HG02759 (cell line): ENCODE results near the gene NEK1.
A peak's percentile ranks its signal among the peaks of the same experiment; 100 is the strongest.
"Not testable (repeated sequence)": the region's sequence is repeated elsewhere in the genome, so short reads cannot be mapped to it uniquely, and the experiment has no call there.

Experiments
- ATAC-seq: cut with Tn5 transposase; IDR thresholded peaks from one replicate; pipeline ENCODE4 v1.9.1; 2021; ENCODE audit warnings: mild to moderate bottlenecking, moderate library complexity; ENCODE audit not compliant: unreplicated experiment

NEK1 gene

DNA sequence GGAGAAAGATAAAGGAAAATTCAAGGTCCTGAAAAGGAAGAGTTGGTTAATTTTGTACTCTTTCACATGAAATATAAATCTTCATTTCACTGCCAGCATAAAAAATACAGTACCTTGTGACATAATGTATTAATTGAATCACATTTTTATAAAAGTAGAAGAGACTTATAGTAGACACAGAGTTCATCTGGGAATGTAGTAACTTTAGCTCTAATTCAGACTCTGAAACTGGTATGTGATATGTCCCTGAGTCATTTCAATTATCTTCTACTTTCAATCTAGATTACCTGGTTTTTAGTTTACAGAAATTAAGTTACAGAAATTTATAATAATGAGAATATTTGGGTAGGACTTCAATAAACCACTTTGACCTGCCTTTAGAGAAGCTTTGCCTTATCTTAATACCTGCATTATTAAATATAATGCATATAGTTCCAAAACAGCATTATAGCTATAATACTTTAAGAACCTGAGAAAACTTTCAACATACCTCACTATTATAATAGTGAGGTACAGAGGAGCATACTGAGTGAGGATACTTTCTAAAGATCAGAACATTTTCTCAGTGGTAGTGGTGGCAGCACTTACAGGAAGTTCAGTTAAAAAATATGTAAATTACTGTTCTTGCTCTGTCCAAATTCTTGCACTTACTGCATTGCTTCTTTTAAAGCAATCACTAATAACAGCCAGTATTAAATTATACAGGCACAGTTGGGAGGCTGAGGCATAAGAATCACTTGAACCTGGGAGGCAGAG, 11.2 kb downstream of the NEK1 start:
- no peak for ATAC-seq

DNA sequence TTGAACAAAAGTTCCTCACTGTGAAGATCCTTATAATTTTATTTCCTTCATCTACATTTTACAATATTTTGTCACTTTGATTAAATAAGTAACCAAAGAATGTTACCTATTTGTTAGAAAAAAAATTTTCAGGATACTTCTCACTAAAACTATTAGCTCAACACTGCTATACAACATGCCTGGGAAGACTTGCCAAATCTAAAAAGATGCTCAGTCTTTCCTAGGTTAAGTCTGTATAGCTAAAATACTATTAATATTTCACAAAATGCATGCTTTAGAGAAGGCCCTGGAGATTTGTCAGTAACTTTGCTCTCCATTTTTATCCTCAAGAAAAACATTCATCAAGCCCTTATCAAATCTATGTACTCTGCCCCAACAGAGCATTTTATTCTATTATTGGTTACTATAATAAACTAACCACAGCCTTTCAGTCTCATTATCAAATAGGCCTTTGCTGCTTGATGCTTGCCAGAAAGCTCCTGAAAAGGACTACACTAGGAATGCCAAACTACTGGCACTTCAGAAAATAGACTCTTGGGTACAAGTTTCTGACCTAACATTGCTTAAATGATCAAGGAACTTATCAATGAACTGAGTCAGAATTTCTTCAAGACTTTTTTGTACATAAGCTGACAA, 17.7 kb downstream of the NEK1 start:
- no peak for ATAC-seq

DNA sequence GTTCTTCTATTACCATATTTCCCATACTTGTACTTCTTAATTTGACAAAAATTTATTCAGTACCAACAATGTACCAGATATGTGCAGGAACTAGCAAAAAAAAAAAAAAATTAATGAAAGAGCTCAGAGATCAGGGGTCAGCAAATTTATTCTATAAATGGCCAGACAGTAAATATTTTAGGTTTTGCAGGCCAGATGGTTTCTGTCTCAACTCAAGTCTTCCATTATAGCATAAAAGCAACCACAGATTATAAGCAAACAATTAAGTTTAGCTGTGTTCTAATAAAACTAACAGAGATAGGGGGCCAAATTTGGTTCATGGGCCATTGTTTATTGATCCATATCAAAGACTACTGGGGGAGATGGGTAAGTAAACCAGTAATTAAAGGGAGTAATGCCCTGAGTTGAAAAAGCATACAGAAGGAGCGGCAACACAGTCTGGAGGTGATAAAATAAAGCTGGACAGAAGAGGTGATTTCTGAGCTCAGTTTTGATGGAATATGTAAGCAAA, 19.3 kb downstream of the NEK1 start:
- ATAC-seq, result no peak

DNA sequence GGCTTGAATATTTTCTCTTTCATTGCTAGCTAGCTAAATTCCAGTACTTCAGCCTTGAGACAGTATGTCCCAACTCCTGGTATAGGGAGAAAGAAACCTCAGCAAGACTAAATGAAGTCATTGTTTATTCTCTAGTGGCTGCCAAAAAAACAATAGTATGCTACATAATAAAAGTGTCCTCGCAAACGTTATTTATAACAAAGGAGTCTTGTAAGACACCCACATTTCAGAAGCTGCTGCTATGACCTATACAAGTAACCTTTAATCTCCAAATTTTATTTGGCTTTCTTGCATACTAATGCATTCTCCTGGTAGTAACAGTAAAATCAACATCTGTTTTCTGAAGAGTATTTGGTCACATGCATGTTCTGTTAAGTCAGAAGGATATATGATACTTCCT, 28.8 kb downstream of the NEK1 start:
- no peak for ATAC-seq

DNA sequence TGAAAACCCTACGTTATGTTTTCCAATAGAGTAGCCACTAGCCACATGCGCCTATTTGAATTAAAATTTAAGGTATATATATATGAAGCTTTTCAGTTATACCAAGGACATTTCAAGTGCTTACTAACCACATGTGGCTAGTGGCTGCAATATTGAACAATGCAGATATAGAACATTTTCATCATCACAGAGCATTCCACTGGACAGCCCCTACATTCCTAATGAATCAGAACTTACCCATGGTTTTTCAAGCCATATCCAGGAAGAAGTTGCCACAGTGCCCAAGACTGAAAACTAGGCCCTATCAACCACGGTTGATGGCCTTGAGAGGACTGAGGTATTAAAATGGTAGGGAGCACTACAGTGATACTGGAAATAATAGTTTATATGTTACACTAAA, 29.7 kb downstream of the NEK1 start:
- peak; percentile 17 for ATAC-seq

DNA sequence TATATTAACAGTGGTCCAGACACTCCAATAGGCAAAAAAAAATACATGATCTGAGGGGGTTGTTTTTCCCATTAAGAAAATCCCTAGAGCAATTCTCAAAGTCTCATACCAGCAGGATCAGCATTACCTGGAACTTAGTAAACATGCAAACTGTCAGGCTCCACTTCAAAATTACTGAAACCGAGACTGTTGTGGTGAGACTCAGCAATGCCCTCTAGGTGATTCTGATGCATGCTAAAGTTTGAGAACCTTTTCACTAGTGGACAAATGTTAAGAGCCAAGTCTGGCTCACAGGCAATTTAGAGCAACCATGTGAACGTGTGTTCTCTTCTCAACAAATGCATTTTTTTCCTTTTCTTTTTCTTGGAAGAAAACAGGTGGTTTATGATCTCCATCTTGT, 30.2 kb downstream of the NEK1 start:
- peak; percentile 91 for ATAC-seq

DNA sequence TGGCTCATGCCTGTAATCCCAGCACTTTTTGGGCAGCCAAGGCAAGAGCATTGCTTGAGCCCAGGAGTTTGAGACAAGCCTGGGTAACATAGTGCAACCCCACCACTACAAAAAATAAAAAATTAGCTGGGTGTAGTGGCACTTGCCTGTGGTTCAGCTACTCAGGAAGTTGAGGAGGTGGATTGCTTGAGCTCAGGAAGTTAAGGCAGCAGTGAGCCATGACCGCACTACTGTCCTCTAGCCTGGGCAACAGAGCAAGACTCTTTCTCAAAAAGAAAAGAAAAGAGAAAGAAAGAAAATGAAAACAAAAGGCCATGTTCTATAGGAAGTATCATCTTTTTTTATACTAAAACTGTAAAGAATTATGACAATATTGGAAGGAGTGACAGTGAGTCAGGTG, 38.5 kb downstream of the NEK1 start:
- peak; percentile 57 for ATAC-seq

DNA sequence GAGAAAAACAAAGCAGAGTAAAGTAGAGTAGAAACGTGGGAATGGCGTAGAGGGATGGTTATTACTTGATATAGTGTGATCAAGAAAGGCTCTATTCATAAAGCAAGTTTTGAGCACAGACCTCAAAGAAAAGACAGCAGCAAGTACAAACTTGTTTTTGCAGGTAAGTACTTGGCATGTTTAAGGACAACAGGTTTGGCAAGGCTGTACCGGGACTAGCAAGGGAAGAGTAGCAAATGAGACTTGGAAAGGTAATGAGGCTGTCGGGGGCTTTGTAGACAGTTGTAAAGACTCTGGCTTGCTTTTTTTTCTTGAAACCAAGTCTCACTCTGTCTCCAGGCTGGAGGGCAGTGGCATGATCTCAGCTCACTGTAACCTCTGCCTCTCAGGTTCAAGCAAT, 40.9 kb downstream of the NEK1 start:
- no peak for ATAC-seq

DNA sequence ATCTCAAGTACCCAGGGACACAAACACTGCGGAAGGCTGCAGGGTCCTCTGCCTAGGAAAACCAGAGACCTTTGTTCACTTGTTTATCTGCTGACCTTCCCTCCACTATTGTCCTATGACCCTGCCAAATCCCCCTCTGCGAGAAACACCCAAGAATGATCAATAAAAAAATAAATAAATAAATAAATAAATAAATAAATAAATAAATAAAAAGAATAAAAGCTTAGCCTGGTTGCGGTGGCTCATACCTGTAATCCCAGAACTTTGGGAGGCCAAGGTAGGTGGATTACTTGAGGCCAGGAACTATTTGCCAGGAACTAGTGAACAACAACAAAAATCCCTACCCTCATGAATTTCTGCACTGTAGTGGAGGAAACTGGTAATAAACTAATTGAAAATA, 41.4 kb downstream of the NEK1 start:
- not testable (repeated sequence) for ATAC-seq

DNA sequence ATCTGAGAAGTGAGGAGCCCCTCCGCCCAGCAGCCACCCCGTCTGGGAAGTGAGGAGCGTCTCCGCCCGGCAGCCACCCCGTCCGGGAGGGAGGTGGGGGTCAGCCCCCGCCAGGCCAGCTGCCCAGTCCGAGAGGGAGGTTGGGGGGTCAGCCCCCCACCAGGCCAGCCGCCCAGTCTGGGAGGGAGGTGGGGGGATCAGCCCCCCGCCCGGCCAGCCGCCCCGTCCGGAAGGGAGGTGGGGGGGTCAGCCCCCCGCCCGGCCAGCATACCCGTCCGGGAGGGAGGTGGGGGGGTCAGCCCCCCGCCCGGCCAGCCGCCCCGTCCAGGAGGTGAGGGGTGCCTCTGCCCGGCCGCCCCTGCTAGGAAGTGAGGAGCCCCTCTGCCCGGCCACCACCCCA, 42.1 kb downstream of the NEK1 start:
- ATAC-seq, result not testable (repeated sequence)

DNA sequence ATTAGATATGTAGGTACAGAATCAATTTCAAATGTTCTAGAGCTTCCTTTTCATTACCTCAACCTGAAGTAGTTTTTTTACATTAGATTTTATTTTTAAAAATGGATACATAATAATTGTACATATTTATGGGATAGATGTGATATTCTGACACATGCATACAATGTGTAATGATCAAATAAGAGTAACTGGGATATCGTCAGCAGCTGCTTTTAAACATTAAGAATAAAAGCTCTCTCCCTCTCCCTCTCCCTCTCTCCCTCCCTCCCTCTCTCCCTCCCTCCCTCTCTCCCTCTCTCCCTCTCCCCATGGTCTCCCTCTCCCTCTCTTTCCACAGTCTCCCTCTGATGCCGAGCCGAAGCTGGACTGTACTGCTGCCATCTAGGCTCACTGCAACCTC, 43.2 kb downstream of the NEK1 start:
- not testable (repeated sequence) for ATAC-seq

DNA sequence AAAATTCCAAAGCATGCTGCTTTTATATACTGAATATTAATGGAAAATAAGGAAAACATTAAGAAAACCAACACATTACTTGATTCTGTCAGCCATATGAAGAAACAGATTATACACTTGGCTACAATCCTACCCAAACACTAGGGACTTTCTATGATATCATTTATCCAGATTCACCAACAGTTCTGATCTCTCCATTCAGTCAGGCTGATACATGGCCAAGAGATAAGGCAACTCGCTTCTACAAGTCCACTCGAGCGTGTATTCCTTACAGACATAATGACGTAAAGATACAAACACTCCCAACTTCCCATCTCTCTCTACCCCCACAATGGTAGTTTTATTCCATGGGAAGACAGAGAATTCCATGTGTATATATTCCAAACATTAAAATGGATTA, 44.5 kb downstream of the NEK1 start:
- no peak for ATAC-seq

DNA sequence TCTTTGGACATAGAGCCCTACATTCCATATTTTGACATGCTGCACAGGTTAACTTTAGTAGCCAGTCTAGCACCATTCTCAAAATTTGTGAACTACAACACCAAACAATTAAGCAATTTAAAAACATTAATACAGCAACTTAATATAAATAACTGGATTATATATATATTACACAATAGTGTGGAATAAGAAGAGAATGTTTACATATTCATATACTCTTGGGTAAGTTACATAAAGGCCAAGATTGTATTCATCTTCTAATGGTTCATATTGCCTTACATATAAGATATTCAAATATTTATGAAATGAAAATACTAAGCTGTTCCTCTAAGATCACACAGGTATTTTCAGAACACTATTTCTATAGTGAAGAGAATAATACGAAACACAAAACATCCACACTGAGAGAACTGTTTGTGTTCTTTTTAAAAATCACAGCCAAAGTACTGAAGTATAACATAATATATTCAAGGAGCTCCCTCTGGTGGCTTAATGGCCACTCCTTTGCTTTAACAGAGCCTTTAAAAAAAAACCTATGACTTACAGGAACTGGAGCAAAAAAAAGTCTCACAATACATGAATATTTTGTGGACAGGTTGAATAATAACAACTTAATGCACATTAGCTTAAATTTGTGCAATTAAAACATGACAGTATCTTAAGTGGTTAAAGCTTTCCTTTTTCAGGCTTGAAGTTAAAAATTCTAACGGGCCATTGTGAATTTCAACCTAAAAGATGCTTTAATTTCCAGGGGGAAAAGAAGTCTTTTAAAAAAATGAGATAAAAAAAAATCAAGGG, 46.2 kb downstream of the NEK1 start:
- ATAC-seq, result peak; percentile 73

DNA sequence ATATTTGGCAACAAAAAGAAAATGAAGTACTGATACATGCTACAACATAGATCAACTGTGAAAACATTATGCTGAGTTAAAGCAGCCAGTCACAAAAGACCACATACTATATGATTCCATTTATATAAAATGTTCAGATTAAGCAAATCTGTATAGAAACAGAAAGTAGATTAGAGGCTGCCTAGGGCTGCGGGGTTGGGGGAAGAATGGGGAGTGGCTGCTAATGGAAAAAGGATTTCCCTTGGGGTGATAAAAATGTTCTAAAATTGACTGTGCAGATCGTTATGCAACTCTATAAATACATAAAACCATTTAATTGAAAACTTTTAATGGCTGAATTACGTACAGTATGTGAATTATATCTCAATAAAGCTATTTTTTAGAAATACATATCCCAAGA, 46.8 kb downstream of the NEK1 start:
- ATAC-seq, result no peak

DNA sequence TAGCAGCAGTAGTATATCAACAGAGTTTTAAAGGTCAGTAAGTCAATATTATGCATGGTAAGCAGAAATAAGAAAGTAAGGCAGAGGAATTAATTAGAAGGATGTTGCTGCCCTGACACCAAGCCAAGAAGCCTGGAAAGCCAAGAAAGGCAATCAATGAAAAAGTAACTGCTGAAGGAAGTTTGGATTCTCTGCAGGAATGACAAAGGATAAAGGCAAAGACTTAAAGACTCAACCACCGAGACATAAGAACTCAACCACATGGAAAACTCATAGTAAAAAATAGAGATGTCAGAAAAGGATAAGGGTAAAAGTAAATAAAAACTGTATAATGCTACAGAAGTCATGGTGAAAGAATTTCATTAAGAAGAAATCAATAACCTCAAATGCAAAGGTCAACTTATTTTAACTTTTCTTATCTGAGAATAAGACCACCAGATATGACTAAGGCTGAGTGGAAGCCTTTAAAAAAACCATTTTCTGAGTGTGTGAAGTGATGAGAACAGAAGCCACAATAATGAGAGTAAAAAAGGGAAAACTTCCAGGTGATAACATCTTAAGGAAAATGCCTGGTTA, 55.2 kb downstream of the NEK1 start:
- ATAC-seq, result no peak

DNA sequence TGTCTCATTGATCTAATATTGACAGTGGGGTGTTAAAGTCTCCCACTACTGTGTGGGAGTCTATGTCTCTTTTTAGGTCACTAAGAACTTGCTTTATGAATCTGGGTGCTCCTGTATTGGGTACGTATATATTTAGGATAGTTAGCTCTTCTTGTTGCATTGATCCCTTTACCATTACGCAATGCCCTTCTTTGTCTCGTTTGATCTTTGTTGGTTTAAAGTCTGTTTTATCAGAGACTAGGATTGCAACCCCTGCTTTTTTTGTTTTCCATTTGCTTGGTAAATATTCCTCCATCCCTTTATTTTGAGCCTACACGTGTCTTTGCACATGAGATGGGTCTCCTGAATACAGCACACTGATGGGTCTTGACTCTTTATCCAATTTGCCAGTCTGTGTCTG, 65.8 kb downstream of the NEK1 start:
- ATAC-seq, result not testable (repeated sequence)

DNA sequence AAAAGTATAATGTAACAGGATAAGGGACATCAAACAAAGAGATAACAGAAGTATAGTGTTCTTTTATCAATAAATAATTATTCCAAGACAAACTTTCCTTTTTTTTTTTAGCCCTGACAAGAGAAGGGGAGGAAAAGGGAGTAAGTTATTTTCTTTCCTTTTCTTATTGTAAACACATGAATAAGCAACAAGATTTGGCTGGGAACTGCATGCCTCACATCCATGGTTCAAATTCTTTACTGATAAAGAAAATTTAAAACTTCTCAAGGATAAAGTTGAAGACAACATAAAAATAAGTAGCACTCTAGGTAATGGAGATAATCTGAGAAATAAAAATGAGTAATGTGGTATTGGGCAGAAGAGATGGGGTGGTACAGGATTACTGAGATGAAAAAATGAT, 71.6 kb downstream of the NEK1 start:
- ATAC-seq, result no peak

DNA sequence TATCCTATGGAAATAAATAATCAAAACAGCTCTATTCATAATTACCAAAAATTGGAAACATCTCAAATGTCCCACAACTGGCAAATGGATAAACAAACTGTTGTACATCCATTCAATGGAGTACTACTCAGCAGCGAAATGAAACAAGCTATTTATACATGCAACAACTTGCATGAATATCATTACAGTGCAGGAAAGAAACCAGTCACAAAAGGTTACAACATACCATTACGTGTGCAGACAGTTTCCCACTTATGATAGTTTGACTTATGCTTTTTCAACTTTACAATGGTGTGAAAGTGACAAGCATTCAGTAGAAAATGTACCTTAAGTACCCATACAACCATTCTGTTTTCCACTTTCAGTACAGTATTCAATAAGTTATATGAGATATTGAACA, 82.3 kb downstream of the NEK1 start:
- no peak for ATAC-seq

DNA sequence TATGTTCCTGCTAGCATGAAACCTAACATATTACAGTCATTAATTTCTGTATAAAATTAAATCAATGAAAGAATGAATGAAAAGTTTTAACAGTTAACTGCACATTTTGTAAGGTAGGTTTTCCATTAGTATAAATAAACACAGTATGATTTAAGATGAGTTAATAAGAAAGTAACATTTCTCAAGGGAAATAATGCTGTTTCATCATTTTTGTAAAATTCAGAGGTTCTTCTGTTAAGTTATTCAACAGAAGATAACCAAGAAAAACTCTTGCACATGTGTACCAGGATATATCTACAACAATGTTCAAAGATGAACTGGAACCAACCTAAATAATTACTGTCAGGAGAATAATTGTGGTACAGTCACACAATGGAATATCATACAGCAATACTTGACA, 88.6 kb downstream of the NEK1 start:
- no peak for ATAC-seq

DNA sequence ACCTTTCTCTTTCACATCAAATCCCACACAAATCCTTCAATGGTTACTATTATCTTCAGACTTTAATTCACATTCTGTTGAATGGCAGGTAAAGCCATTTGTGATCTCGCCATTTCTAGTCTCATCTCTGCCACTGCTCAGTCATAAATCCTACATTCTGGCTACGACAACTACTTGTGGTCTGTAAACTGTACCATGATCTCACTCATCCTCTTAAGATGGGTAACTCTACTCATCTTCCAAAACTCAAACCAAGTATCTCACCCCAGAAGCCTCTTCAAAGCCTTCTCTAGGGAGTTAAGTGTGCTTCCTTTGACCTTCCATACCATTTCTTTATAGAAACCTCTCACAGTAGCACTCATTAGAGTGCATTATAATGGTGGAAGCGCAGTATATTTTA, 101.8 kb downstream of the NEK1 start:
- no peak for ATAC-seq

DNA sequence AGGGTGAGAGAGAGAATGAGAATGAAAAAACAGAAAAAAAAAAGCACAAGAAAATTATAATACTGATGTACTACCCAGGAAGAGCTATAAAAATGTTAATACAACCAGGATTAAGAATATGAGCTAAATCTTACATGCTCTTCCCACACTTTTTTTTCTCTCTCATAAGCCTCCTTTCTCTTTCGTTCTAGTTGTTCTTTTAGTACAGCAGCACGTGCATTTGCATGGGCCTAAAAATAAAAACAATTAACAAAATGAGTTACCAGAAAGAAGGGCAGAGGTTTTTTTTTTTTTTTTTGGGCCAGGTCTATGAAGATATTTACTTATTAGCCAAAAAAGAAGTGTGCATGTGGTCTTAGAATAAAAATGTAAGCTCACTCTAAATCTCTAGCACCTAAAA, 105.5 kb downstream of the NEK1 start:
- ATAC-seq, result no peak
